Activated CD4-positive, alpha-beta T cell treated with anti-CD3 and anti-CD28 coated beads for 36 hours (primary cell): ENCODE data around the gene FIGNL1. TPM values are rescaled to one million over a fixed set of nuclear protein-coding genes. Genes with fewer than 3 reads are reported as not detected.
A peak's percentile ranks its signal among the peaks of the same experiment; 100 is the strongest.

ENCODE experiments used
- ATAC-seq: fragments of 200-7000 bp; cut with Tn5 transposase; one replicate; pipeline ENCODE4 v1.10.0; 2021; ENCODE audit warnings: mild to moderate bottlenecking, moderate library complexity
- CTCF ChIA-PET: fragments of 350-600 bp; sonication (Branson Sonifier 250); formaldehyde crosslinking; loops from one replicate; lab custom pipeline; 2021; ENCODE audit warnings: antibody characterized with exemption; lab: Charles Lee
- POLR2A ChIA-PET: fragments of 350-600 bp; sonication (Branson Sonifier 250); formaldehyde crosslinking; loops from one replicate; lab custom pipeline; 2021; ENCODE audit warnings: antibody characterized with exemption, inconsistent platforms; lab: Charles Lee
- DNase-seq: peaks from one replicate; pipeline ENCODE4 v3.0.0-alpha.2; 2020
- H3K27ac Mint-ChIP-seq: one replicate; pipeline ENCODE4 v1.8.0; 2021; ENCODE audit warnings: mixed read lengths
- H3K27me3 Mint-ChIP-seq: one replicate; pipeline ENCODE4 v1.8.0; 2021; ENCODE audit warnings: mixed read lengths
- H3K36me3 Mint-ChIP-seq: one replicate; pipeline ENCODE4 v1.8.0; 2021; ENCODE audit warnings: low read depth, mixed read lengths
- H3K4me1 Mint-ChIP-seq: one replicate; pipeline ENCODE4 v1.8.0; 2021; ENCODE audit warnings: mixed read lengths
- H3K4me3 Mint-ChIP-seq: one replicate; pipeline ENCODE4 v1.8.0; 2021; ENCODE audit warnings: mild to moderate bottlenecking, moderate library complexity, mixed read lengths
- H3K9me3 Mint-ChIP-seq: one replicate; pipeline ENCODE4 v1.8.0; 2021; ENCODE audit warnings: low read depth, mixed read lengths
- intact Hi-C, 2 experiments: fragments of 100-400 bp; cut with DNase I in 1 of 2; cut with micrococcal nuclease in 1 of 2; formaldehyde crosslinking; loops; one replicate each; pipeline versions ENCODE4 v1.14.2 to v1.15.1; 2022 to 2024; cut with DNase I, micrococcal nuclease
- total RNA-seq, 2 experiments: library from RNA; stranded (reverse); gene quantifications; one replicate each; pipeline ENCODE4 v1.2.3, GENCODE V29; 2021

FIGNL1 gene
- total RNA-seq, 2 experiments from 2014 or later, result 46.9 to 49.3 TPM

GRCh38 chr7:50426280-50427045, 23.7 kb downstream of the FIGNL1 start:
- ChIA-PET CTCF (interaction anchor here (0.6 to 4.0 kb wide), 7 partner anchors 8 to 311 kb away, joined by 3 to 22 read pairs (median 5); no protein-coding TSS in a partner anchor), POLR2A (no interaction called here)
- Mint-ChIP-seq H3K36me3 (no peaks in the 10 kb centered on the region), H3K4me1 (no peaks in the 10 kb centered on the region), H3K27me3 (no peaks in the 10 kb centered on the region), H3K9me3 (no peaks in the 10 kb centered on the region), H3K4me3 (no peak overlapping the region), H3K27ac (no peak overlapping the region)
- DNase-seq, result no peak
- no peak for ATAC-seq
- intact Hi-C loops, result no loop called here

GRCh38 chr7:50425318-50425717, 24.8 kb downstream of the FIGNL1 start:
- H3K9me3 Mint-ChIP-seq, result no peaks in the 10 kb centered on the region
- no peaks in the 10 kb centered on the region for H3K27me3 Mint-ChIP-seq
- ChIA-PET POLR2A (no interaction called here), CTCF (interaction anchor here (0.8 to 1.6 kb wide), 3 partner anchors 10 to 333 kb away, joined by 3 to 5 read pairs (median 3); no protein-coding TSS in a partner anchor)
- no peaks in the 10 kb centered on the region for H3K4me1 Mint-ChIP-seq
- no peak overlapping the region for H3K27ac Mint-ChIP-seq
- H3K4me3 Mint-ChIP-seq, result no peak overlapping the region
- intact Hi-C loops, result no loop called here
- H3K36me3 Mint-ChIP-seq, result no peaks in the 10 kb centered on the region
- ATAC-seq, result no peak
- no peak for DNase-seq

GRCh38 chr7:50423860-50424259, 26.3 kb downstream of the FIGNL1 start:
- Mint-ChIP-seq H3K27me3 (no peaks in the 10 kb centered on the region), H3K4me1 (no peaks in the 10 kb centered on the region), H3K4me3 (no peak overlapping the region), H3K36me3 (no peaks in the 10 kb centered on the region), H3K9me3 (no peaks in the 10 kb centered on the region), H3K27ac (no peak overlapping the region)
- ATAC-seq (no peak), DNase-seq (no peak)
- CTCF ChIA-PET, result interaction anchor here (0.5 to 1.2 kb wide), 3 partner anchors 180 to 330 kb away, joined by 3 to 5 read pairs (median 4); no protein-coding TSS in a partner anchor
- intact Hi-C loops, result no loop called here
- POLR2A ChIA-PET, result no interaction called here

- ATAC-seq (no peak), DNase-seq (no peak)
- H3K9me3 Mint-ChIP-seq, result no peaks in the 10 kb centered on the region
- ChIA-PET POLR2A (no interaction called here), CTCF (interaction anchor here (3.3 kb wide), 1 partner anchor 330 kb away, joined by 12 read pairs; no protein-coding TSS in a partner anchor)
- intact Hi-C loops, result no loop called here
- H3K27ac Mint-ChIP-seq, result no peak overlapping the region
- H3K4me1 Mint-ChIP-seq, result no peaks in the 10 kb centered on the region
- H3K4me3 Mint-ChIP-seq, result no peak overlapping the region
- no peaks in the 10 kb centered on the region for H3K36me3 Mint-ChIP-seq
- no peaks in the 10 kb centered on the region for H3K27me3 Mint-ChIP-seq
These were observed 27.3 kb downstream of the FIGNL1 start for GRCh38 chr7:50422858-50423257.

- no peak for DNase-seq
- no peak for ATAC-seq
- no peak overlapping the region for H3K27ac Mint-ChIP-seq
- H3K27me3 Mint-ChIP-seq, result no peaks in the 10 kb centered on the region
- ChIA-PET CTCF (interaction anchor here (0.7 to 3.3 kb wide), 6 partner anchors 10 to 475 kb away, joined by 3 to 12 read pairs (median 4); no protein-coding TSS in a partner anchor), POLR2A (no interaction called here)
- peaks cover 17% of the 10 kb centered on the region for H3K4me1 Mint-ChIP-seq
- intact Hi-C loops, result no loop called here
- no peak overlapping the region for H3K4me3 Mint-ChIP-seq
- H3K36me3 Mint-ChIP-seq, result no peaks in the 10 kb centered on the region
- no peaks in the 10 kb centered on the region for H3K9me3 Mint-ChIP-seq
These were observed 29.1 kb downstream of the FIGNL1 start for GRCh38 chr7:50421043-50421442.

GRCh38 chr7:50418526-50419290, 31.4 kb downstream of the FIGNL1 start:
- H3K4me1 Mint-ChIP-seq, result peaks cover 24% of the 10 kb centered on the region
- POLR2A ChIA-PET, result no interaction called here
- intact Hi-C loops, result loop anchor here (1.0 to 5.0 kb wide), 8 partner anchors 28 to 326 kb away; no protein-coding TSS in a partner anchor

GRCh38 chr7:50418086-50418515, 32.0 kb downstream of the FIGNL1 start:
- intact Hi-C loops, result loop anchor here (1.0 to 5.0 kb wide), 8 partner anchors 28 to 326 kb away; no protein-coding TSS in a partner anchor

More at GRCh38 chr7:50418526-50419290, 31.4 kb downstream of the FIGNL1 start:
- Mint-ChIP-seq H3K4me3 (no peak overlapping the region), H3K9me3 (no peaks in the 10 kb centered on the region), H3K27ac (no peak overlapping the region), H3K36me3 (no peaks in the 10 kb centered on the region), H3K27me3 (no peaks in the 10 kb centered on the region)
- DNase-seq (no peak), ATAC-seq (no peak)
- CTCF ChIA-PET, result interaction anchor here (0.5 to 4.5 kb wide), 50 partner anchors 9 to 346 kb away, joined by 3 to 52 read pairs (median 6); partner anchors contain the start of gene ZPBP

GRCh38 chr7:50416527-50417182, 33.5 kb downstream of the FIGNL1 start:
- Mint-ChIP-seq H3K27me3 (no peaks in the 10 kb centered on the region), H3K36me3 (no peaks in the 10 kb centered on the region), H3K9me3 (no peaks in the 10 kb centered on the region), H3K4me1 (peaks cover 26% of the 10 kb centered on the region), H3K27ac (peak overlapping the region; percentile 83), H3K4me3 (peak overlapping the region; percentile 52)
- DNase-seq (no peak), ATAC-seq (no peak)
- ChIA-PET CTCF (interaction anchor here (0.6 to 4.5 kb wide), 15 partner anchors 9 to 384 kb away, joined by 3 to 52 read pairs (median 6); partner anchors contain the start of gene ZPBP), POLR2A (no interaction called here)
- intact Hi-C loops, result loop anchor here in 1 of 2 experiments (5.0 kb wide), 2 partner anchors 44 to 99 kb away; no protein-coding TSS in a partner anchor

More at GRCh38 chr7:50418086-50418515, 32.0 kb downstream of the FIGNL1 start:
- Mint-ChIP-seq H3K4me1 (peaks cover 24% of the 10 kb centered on the region), H3K27me3 (no peaks in the 10 kb centered on the region), H3K4me3 (no peak overlapping the region), H3K36me3 (no peaks in the 10 kb centered on the region), H3K9me3 (no peaks in the 10 kb centered on the region), H3K27ac (no peak overlapping the region)
- POLR2A ChIA-PET, result interaction anchor here (1.0 kb wide), 1 partner anchor 325 kb away, joined by 3 read pairs; the partner anchor contains the start of gene ZPBP
- peak; percentile 96 for ATAC-seq
- peak; percentile 89 for DNase-seq
- CTCF ChIA-PET, result interaction anchor here (0.5 to 4.5 kb wide), 54 partner anchors 10 to 345 kb away, joined by 3 to 52 read pairs (median 6); partner anchors contain the start of gene ZPBP

GRCh38 chr7:50415844-50416364, 34.2 kb downstream of the FIGNL1 start:
- ATAC-seq (peak; percentile 51), DNase-seq (no peak)
- no peaks in the 10 kb centered on the region for H3K27me3 Mint-ChIP-seq
- H3K4me1 Mint-ChIP-seq, result peaks cover 33% of the 10 kb centered on the region
- intact Hi-C loops, result loop anchor here in 1 of 2 experiments (5.0 kb wide), 2 partner anchors 44 to 99 kb away; no protein-coding TSS in a partner anchor
- H3K36me3 Mint-ChIP-seq, result no peaks in the 10 kb centered on the region
- ChIA-PET POLR2A (no interaction called here), CTCF (interaction anchor here (0.6 to 4.5 kb wide), 12 partner anchors 8 to 323 kb away, joined by 3 to 52 read pairs (median 4); partner anchors contain the start of gene ZPBP)
- peak overlapping the region; percentile 83 for H3K27ac Mint-ChIP-seq
- H3K9me3 Mint-ChIP-seq, result no peaks in the 10 kb centered on the region
- no peak overlapping the region for H3K4me3 Mint-ChIP-seq

- Mint-ChIP-seq H3K4me3 (no peak overlapping the region), H3K36me3 (no peaks in the 10 kb centered on the region), H3K27ac (no peak overlapping the region), H3K4me1 (peaks cover 50% of the 10 kb centered on the region), H3K27me3 (no peaks in the 10 kb centered on the region), H3K9me3 (no peaks in the 10 kb centered on the region)
- CTCF ChIA-PET, result interaction anchor here (0.7 to 1.4 kb wide), 3 partner anchors 10 to 138 kb away, joined by 3 read pairs; no protein-coding TSS in a partner anchor
- intact Hi-C loops, result no loop called here
- ATAC-seq, result no peak
- POLR2A ChIA-PET, result no interaction called here
- no peak for DNase-seq
These were observed 36.6 kb downstream of the FIGNL1 start for GRCh38 chr7:50413561-50413960.
